GM21529 (cell line): Measurements from ENCODE around the gene PPP2R2C.

Experiments used
- ATAC-seq: cut with Tn5 transposase; IDR thresholded peaks from one replicate; pipeline ENCODE4 v1.9.1; 2021; ENCODE audit not compliant: unreplicated experiment

Gene PPP2R2C

DNA sequence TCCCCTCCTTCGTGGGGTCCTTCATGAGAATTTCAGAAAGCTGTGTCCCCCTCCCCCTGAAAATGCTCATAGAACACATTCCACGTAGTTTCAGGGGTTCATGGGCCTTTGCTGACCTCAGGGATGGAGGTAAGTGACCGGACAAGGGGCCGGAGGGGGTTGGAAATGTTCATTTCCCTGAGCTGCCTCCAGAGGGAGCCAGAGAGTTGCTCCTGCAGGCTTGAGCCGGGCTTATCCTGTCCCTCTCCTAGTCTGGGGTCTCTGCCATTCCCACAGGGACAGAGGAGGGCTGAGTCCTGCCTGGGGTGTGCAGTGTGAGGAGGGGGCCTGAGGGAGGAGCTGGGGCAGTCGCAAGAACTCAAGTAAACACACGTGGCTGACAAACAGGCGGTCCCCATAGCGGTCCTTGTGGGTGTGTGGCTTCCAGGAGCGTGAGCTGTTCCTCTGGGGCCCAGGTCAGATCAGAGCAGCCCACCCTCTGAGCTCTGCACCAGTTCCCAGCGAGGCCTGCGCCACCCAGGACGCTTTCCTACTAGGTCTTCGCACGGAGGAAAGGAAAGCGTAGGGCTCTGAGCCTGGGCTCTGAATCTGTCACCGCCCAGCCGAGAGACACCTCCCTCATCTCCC is 140.3 kb downstream of the PPP2R2C start:
- no peak for ATAC-seq

GRCh38 chr4:6331468-6331867 is 140.9 kb downstream of the PPP2R2C start:
- no peak for ATAC-seq

DNA sequence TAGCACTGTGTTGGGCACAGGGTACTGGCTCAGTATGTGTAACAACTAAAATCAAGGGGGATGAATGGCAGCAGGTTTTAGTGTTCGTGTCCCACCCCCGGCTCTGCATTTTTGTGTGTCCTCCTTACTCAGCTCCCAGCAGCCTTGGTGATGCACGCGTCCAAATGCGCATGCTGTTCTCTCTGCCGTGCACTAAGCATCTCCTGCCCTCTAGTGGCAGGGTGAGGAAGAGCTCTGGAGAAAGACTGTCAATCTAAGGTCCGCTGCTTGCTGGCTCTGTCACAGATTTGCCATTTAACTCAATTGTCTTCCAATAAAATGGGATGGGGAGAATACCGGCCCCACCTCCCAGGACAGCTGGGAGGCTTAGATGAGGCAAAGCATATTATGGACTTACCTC is 141.4 kb downstream of the PPP2R2C start:
- ATAC-seq = no peak

GRCh38 chr4:6330384-6330767 is 142.0 kb downstream of the PPP2R2C start:
- no peak for ATAC-seq

- no peak for ATAC-seq
Observed at GRCh38 chr4:6329478-6330383, 142.7 kb downstream of the PPP2R2C start.

- ATAC-seq = no peak
Observed at GRCh38 chr4:6328526-6328925, 143.9 kb downstream of the PPP2R2C start.

DNA sequence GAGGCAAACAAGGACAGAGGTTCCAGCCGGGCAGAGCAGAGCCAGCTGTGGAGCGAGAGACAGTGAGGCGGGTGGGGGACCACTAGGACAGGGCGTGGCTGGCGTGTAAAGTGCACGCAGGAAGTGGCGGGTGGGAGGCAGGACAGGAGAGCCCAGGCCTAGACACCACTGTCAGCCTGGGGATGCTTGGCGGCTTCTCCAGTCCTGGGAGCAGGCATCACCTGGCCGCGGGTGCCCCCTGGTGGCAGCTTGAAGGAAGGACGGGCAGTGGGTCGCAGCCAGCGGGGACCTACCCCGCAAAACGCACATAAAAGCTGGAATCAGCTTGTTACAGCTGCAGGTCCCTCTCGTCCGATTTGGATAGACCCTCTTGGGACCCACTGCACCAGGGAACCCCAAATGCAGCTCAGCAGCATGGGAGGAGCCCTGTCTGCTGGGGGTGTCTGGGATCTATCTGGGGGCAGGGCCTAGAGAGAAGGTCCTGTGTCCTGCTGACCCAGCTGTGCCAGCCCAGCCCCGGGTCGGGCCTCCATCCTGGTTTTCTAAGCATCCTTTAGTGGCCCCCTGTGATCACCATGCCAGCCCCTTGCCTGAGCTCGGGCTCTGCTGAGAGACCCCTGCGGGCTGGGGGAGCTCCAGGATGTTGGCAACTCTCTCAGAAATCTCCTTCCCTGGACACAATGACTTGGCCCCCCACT is 145.0 kb downstream of the PPP2R2C start:
- peak; percentile 72 for ATAC-seq

DNA sequence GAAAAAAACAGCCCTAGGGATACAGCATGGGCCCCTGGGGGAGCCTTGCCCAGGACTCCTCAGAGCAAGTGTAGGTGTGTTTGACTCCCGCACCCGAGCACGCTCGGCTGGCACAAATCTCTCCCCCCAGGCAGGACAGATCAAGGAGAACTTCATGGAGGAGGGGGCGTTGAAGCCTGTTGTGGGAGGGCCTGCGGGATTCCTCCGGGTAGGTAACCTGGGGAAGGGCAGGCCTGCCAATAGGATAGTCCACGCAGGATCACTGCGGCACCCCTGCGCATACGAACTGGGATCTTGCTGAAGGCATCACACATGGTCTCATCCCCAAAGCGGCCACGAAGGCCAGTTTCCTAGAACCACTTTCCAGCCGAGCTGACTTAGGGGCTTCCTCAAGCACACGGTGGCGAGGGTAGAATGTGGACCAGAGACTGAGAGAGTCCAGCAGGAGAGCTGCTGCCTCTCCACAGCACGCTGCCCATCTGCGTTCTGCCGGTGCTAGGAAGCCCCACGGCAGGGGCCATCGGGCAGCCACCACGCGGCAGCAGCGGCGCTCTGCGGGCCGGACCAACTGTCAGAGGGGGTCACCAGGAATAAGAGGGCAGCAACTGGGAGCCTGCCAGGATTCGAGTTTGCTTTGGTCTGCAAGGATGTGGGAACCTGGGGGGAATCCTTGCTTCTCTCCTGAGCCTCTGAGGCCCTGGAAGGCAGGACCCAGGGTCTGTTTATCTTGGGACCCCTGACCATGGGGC is 145.9 kb downstream of the PPP2R2C start:
- ATAC-seq = no peak

DNA sequence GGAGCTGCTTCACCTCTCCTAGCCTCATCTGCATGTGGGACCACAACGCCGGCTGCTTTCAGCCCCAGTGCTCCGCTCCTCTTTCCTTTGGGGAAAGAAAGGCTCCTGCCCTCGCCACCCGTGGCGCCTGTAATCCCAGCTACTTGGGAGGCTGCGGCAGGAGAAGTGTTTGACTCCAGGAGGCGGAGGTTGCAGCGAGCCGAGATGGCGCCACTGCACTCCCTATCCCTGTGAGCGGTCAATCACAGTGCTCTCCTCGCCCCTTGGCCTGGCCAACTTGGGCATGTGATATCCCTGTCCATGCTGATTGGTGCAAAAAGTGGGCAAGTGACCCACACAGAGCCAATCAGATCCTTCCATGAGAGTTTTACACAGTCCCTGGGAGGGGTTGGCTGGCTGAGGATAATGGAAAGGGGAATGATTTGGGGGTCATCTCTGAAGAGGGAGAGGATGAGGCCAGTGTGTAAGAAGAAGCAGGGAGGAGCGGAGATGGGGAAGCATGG is 146.6 kb downstream of the PPP2R2C start:
- no peak for ATAC-seq

- no peak for ATAC-seq
Observed at GRCh38 chr4:6324999-6325787, 147.2 kb downstream of the PPP2R2C start.

DNA sequence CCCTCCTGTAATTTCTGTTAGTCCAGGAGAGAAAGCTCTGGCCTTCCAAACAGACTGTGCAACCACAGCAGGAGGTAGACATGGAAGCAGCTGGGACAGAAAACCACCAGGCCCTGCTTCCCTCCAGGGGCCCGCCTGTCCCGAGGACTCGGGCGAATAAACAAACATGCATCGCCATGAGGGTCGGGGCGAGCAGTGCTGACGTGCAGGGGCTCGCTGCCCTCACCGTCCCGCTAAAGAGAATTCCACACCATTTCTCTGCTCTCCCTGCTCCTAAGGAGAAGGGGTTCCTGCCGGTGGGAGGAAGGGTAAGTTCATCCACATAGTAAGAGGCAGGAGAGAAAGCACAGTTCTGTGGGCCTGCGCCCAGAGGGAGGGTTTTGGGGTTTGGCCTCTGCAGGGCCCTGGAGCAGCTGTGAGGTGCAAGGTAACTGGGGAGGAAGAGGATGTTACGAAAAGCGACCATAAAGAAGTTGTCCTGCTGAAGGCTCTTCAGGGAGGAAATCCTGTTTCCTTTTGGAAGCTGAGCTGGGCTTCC is 147.9 kb downstream of the PPP2R2C start:
- ATAC-seq = no peak

DNA sequence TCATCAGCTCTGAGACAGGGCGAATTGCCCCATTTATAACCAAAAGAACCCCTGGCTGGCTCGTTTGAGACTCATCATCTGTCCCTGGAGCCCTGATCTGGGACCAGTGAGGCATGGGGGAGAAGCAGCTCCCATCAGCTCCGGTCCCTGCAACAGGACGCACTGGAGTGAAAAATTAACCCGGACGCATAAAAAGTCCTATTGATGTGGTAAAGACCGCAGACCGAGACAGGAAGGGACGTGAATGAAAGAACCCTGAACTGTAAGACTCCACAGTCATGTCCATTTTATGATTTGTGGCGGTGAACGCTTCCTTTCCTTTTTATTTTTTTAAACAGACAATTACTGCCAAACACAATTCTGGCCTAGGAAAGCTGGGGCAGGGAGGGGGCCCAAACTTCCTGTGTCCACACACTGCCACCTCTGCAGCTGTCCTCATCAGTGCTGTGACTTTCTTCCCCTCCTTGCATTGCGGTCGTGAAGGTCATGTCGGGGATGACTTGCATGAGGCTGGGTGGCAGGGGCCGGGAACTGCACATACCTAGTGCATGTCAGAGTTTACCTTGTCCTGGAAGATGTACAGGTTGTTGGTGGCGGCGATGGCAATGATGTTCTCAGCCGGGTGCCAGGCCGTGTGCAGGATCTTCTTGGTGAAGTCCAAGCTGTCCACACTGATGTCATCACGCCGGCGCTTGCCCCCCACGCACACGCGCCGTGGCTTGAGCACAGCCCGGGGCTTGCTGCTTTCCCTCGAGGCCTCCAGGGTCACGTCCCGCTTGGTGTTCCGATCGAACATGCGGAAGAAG is 149.4 kb downstream of the PPP2R2C start:
- ATAC-seq = no peak

DNA sequence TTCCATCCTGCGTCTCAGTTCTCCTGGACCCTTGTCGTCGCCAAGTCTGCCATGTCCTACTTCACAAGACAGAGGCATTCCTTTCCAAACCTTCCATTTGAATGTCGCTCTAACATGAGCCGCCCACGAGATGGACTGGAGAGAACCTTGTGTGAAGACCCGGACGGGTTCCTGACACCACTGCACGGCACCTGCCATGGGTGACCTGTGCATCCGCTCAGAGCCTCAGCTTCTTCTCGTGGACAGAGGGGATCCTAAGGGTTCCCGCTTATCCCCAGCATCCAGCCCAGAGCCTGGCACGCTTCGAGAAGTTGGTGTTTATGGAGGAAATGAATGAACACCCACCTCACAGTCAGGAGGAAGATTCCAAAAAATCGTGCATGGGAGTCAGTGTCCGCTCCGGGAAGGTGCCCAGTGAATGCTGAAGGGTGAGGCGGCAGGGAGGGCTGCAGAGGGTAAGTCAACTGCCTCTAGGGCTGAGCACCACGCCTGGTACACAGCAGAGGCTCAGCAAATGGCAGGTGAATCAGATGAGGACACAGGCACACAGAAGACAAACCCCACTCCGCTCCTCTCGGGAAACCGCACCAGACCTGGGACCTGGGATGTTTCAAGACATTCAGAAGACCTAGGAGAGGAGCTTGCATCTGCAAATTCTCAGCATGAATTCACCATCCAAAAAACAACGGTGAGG is 150.2 kb downstream of the PPP2R2C start:
- ATAC-seq = no peak

GRCh38 chr4:6321361-6321760 is 151.1 kb downstream of the PPP2R2C start:
- no peak for ATAC-seq

DNA sequence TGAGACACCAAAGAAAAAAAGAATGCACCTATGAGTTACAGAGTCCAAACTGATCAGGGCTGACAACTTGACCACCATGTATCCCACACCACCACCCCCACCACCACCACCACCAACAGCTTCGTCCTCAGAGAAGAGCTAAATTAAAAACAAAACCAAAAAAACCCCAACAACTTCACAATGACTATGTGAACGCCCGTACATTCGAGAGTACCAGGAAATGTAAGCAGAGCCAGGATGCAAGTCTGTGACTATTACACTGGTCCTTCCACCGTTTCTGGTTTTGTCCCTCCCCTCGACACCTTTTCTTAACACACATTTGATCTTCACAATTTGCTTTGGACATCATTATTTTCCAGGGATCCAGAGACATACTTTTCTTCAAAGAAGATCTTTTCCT is 151.8 kb downstream of the PPP2R2C start:
- no peak for ATAC-seq

GRCh38 chr4:6319530-6320150 is 152.8 kb downstream of the PPP2R2C start:
- no peak for ATAC-seq

GRCh38 chr4:6318206-6318605 is 154.2 kb downstream of the PPP2R2C start:
- no peak for ATAC-seq

DNA sequence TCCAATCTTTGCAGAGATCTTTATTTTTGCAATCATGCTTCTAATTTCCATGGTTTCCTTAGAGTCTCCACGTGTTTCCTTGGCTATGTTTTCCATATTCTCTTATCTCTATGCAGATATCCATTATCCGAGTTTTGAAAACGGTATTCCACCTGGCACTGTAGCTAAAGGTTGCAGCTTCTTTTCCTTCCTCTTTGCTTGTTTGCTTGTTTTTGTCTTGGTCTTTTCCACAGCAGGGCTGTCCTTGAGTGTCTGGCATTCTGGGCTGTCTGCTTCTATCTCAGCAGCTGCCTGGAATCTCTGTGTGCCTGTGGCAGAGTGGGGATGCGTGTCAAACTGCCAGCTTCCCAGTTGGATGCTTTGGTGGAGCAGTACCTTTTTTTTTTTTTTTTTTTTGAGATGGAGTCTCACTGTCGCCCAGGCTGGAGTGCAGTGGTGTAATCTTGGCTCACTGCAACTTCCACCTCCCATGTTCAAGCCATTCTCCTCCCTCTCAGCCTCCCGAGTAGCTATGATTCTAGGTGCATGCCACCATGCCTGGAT is 155.9 kb downstream of the PPP2R2C start:
- no peak for ATAC-seq
